DND-41 (cell line): Measurements from ENCODE around the gene HCAR2.
"Not testable (repeated sequence)": the region's sequence is repeated elsewhere in the genome, so short reads cannot be mapped to it uniquely, and the experiment has no call there.

Source experiments
- ATAC-seq: fragments of 200-7000 bp; cut with Tn5 transposase; 3 replicates; pipeline ENCODE4 v1.9.1; 2021; ENCODE audit warnings: low read depth; ENCODE audit not compliant: insufficient read depth
- DNase-seq: peaks from one replicate; pipeline ENCODE4 v3.0.0-alpha.2; 2020
- H2AFZ ChIP-seq: 2 replicates; pipeline ENCODE4 v1.6.0; 2012; ENCODE audit warnings: low read depth, low read length
- H3K27ac ChIP-seq: 2 replicates; pipeline ENCODE4 v1.5.1; 2012; ENCODE audit warnings: low read length, inconsistent platforms
- H3K27me3 ChIP-seq: fragments of 200-600 bp; sonication (generic); 2 replicates; pipeline ENCODE4 v1.6.0; 2012; ENCODE audit warnings: low read length, mild to moderate bottlenecking, inconsistent platforms; ENCODE audit not compliant: insufficient read depth, poor library complexity
- H3K36me3 ChIP-seq: 2 replicates; pipeline ENCODE4 v1.5.1; 2012; ENCODE audit warnings: low read length, inconsistent platforms; ENCODE audit not compliant: insufficient read depth
- H3K4me1 ChIP-seq: 2 replicates; pipeline ENCODE4 v1.5.1; 2012; ENCODE audit warnings: mild to moderate bottlenecking, low read length; ENCODE audit not compliant: insufficient read depth
- H3K4me2 ChIP-seq: 2 replicates; pipeline ENCODE4 v1.6.0; 2012; ENCODE audit warnings: mild to moderate bottlenecking, moderate library complexity, low read length, inconsistent platforms; ENCODE audit not compliant: insufficient read depth
- H3K4me3 ChIP-seq, 2 experiments: fragments of 200-600 bp in 1 of 2; shearing (Covaris generic) in 1 of 2; 2 replicates each; pipeline ENCODE4 v1.5.1; 2012 to 2016; ENCODE audit warnings: inconsistent platforms in 2 of 2, low read length in 2 of 2, mild to moderate bottlenecking in 2 of 2, low read depth in 1 of 2, moderate library complexity in 1 of 2
- H3K79me2 ChIP-seq: 2 replicates; pipeline ENCODE4 v1.6.0; 2012; ENCODE audit warnings: low read length, inconsistent platforms; ENCODE audit not compliant: insufficient read depth
- H3K9ac ChIP-seq: 2 replicates; pipeline ENCODE4 v1.6.0; 2012; ENCODE audit warnings: low read depth, mild to moderate bottlenecking, inconsistent platforms, low read length, moderate library complexity
- H3K9me3 ChIP-seq: 2 replicates; pipeline ENCODE4 v1.5.1; 2012; ENCODE audit warnings: low read length, moderate library complexity, mild to moderate bottlenecking, inconsistent platforms; ENCODE audit not compliant: insufficient read depth, severe bottlenecking
- H4K20me1 ChIP-seq: 2 replicates; pipeline ENCODE4 v1.6.0; 2012; ENCODE audit warnings: low read length; ENCODE audit not compliant: insufficient read depth
- EZH2 ChIP-seq: IDR thresholded peaks from 3 replicates; pipeline ENCODE4 v1.6.1; 2012; ENCODE audit warnings: borderline replicate concordance, low read depth, mild to moderate bottlenecking, moderate library complexity, low read length, inconsistent platforms; ENCODE audit not compliant: severe bottlenecking
- TF ChIP-seq, protein P1 (sequence below): IDR thresholded peaks from 2 replicates; pipeline ENCODE4 v1.5.1; 2012; ENCODE audit warnings: borderline replicate concordance, low read length, moderate library complexity, mild to moderate bottlenecking; ENCODE audit not compliant: poor library complexity, severe bottlenecking; ENCODE audit errors: extremely low read depth

The HCAR2 gene

GRCh38 chr12:122725452-122726079 is 22.4 kb upstream of the HCAR2 start:
- no peaks in the 10 kb centered on the region for H3K27me3 ChIP-seq
- H3K4me1 ChIP-seq, result no peaks in the 10 kb centered on the region
- no peaks in the 10 kb centered on the region for H3K9me3 ChIP-seq
- H3K79me2 ChIP-seq, result no peaks in the 10 kb centered on the region
- TF ChIP-seq, protein P1, sequence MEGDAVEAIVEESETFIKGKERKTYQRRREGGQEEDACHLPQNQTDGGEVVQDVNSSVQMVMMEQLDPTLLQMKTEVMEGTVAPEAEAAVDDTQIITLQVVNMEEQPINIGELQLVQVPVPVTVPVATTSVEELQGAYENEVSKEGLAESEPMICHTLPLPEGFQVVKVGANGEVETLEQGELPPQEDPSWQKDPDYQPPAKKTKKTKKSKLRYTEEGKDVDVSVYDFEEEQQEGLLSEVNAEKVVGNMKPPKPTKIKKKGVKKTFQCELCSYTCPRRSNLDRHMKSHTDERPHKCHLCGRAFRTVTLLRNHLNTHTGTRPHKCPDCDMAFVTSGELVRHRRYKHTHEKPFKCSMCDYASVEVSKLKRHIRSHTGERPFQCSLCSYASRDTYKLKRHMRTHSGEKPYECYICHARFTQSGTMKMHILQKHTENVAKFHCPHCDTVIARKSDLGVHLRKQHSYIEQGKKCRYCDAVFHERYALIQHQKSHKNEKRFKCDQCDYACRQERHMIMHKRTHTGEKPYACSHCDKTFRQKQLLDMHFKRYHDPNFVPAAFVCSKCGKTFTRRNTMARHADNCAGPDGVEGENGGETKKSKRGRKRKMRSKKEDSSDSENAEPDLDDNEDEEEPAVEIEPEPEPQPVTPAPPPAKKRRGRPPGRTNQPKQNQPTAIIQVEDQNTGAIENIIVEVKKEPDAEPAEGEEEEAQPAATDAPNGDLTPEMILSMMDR, result no peak
- no peak for TF ChIP-seq EZH2
- no peak overlapping the region for H2AFZ ChIP-seq
- H3K27ac ChIP-seq, result no peak overlapping the region
- ATAC-seq (no peak), DNase-seq (no peak)
- H3K4me3 ChIP-seq, result no peak overlapping the region
- H3K4me2 ChIP-seq, result no peak overlapping the region
- H3K36me3 ChIP-seq, result no peaks in the 10 kb centered on the region
- no peaks in the 10 kb centered on the region for H4K20me1 ChIP-seq
- no peak overlapping the region for H3K9ac ChIP-seq

GRCh38 chr12:122724641-122725243 is 21.6 kb upstream of the HCAR2 start:
- H3K9me3 ChIP-seq, result no peaks in the 10 kb centered on the region
- H3K36me3 ChIP-seq, result no peaks in the 10 kb centered on the region
- H2AFZ ChIP-seq, result no peak overlapping the region
- no peak for TF ChIP-seq EZH2
- no peak overlapping the region for H3K4me2 ChIP-seq
- ATAC-seq (no peak), DNase-seq (no peak)
- no peaks in the 10 kb centered on the region for H3K79me2 ChIP-seq
- no peak overlapping the region for H3K9ac ChIP-seq
- H3K4me3 ChIP-seq, result no peak overlapping the region
- no peaks in the 10 kb centered on the region for H3K27me3 ChIP-seq
- H4K20me1 ChIP-seq, result no peaks in the 10 kb centered on the region
- H3K4me1 ChIP-seq, result no peaks in the 10 kb centered on the region
- H3K27ac ChIP-seq, result no peak overlapping the region

DNA sequence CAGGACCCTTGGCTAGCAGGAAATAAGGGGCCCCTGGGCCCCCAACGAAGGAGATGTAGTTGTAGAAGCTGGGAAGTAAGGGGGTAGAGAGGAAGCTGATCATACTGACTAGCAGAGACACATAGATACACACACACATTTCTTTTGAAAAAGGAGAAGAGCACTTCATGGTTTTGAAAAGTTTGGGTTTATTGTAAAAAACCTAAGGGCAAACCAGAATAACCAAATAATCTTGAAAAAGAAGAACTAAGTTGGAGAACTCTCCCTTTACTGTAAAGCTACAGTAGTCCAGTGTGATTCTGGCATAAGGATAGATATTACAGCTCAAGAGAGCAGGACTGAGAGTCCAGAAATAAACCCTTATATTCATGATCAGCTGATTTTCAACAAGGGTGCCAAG is 19.2 kb upstream of the HCAR2 start:
- Histone ChIP-seq H3K9ac (no peak overlapping the region), H3K36me3 (no peaks in the 10 kb centered on the region), H3K9me3 (no peaks in the 10 kb centered on the region), H3K4me2 (no peak overlapping the region), H3K4me3 (no peak overlapping the region), H2AFZ (no peak overlapping the region), H3K79me2 (no peaks in the 10 kb centered on the region), H3K27ac (no peak overlapping the region), H4K20me1 (no peaks in the 10 kb centered on the region), H3K27me3 (no peaks in the 10 kb centered on the region), H3K4me1 (no peaks in the 10 kb centered on the region)
- no peak for ATAC-seq
- no peak for DNase-seq
- TF ChIP-seq, protein P1, result no peak
- TF ChIP-seq EZH2, result no peak

DNA sequence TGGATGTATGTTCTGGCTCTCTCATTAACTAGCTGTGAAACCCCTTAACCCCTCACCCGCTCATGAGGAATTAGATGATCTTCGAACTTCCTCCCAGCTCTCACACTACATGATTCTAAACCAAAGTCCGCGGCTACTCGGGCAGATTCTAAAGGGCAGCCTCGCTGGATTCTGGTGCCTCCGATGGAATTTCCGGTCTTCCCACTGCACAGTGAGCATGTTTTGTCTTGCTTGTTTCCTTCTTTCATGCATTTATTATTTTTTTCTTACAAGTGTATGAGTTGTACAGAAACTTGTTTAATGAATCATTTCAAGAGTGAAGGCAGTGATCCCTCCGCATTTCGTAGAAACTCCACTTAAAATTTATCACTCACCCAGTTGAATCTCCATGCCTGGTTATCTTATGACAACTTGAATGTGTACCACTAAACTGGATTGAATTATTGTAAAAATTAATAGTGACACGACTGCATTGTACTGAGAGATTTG is 17.9 kb upstream of the HCAR2 start:
- H2AFZ ChIP-seq, result no peak overlapping the region
- no peaks in the 10 kb centered on the region for H3K36me3 ChIP-seq
- no peaks in the 10 kb centered on the region for H3K9me3 ChIP-seq
- no peaks in the 10 kb centered on the region for H3K4me1 ChIP-seq
- ATAC-seq (no peak), DNase-seq (no peak)
- H3K27ac ChIP-seq, result no peak overlapping the region
- H3K79me2 ChIP-seq, result no peaks in the 10 kb centered on the region
- no peaks in the 10 kb centered on the region for H3K27me3 ChIP-seq
- no peak overlapping the region for H3K4me2 ChIP-seq
- TF ChIP-seq, protein P1, result no peak
- TF ChIP-seq EZH2, result no peak
- H3K9ac ChIP-seq, result no peak overlapping the region
- H3K4me3 ChIP-seq, result no peak overlapping the region
- no peaks in the 10 kb centered on the region for H4K20me1 ChIP-seq

- not testable (repeated sequence) for H3K4me3 ChIP-seq, ATAC-seq, H3K79me2 ChIP-seq, DNase-seq, H2AFZ ChIP-seq, H3K4me1 ChIP-seq, H3K9me3 ChIP-seq, H3K9ac ChIP-seq, H3K4me2 ChIP-seq, H3K27me3 ChIP-seq, H3K27ac ChIP-seq, H4K20me1 ChIP-seq, H3K36me3 ChIP-seq
These were observed 13.5 kb upstream of the HCAR2 start, which contains the start of gene HCAR3 for GRCh38 chr12:122716658-122717057. Gene HCAR3, minus strand, starts transcription at chr12:122716811. Its CDS starts 74 bp downstream, at chr12:122716737.
